Activated CD8-positive, alpha-beta memory T cell treated with anti-CD3 and anti-CD28 coated beads for 4 hours (primary cell): ENCODE results near the gene MS4A12.
"Not testable (repeated sequence)": the region's sequence is repeated elsewhere in the genome, so short reads cannot be mapped to it uniquely, and the experiment has no call there.

Experiments
- DNase-seq, 2 donors: peaks; one replicate each; pipeline ENCODE4 v3.0.0-alpha.2; 2020; ENCODE audit warnings: low read depth in 2 of 2

MS4A12 gene

GRCh38 chr11:60512651-60513225 is 20.2 kb downstream of the MS4A12 start:
- DNase-seq, result no peak

- DNase-seq, result no peak
These were observed 21.2 kb downstream of the MS4A12 start for GRCh38 chr11:60513496-60514460.

- no peak for DNase-seq
These were observed 22.7 kb downstream of the MS4A12 start, which contains the start of gene MS4A13 for GRCh38 chr11:60515144-60515855. Gene MS4A13 (plus strand): TSS chr11:60515392. CDS start chr11:60518084, 2,692 bp downstream.

GRCh38 chr11:60528465-60528864 is 35.9 kb downstream of the MS4A12 start:
- no peak for DNase-seq

- no peak for DNase-seq
These were observed 36.4 kb downstream of the MS4A12 start for GRCh38 chr11:60528934-60529333.

- no peak for DNase-seq
These were observed 38.0 kb downstream of the MS4A12 start for GRCh38 chr11:60530454-60531100.

GRCh38 chr11:60532383-60532782 is 39.8 kb downstream of the MS4A12 start:
- DNase-seq, result not testable (repeated sequence)

- not testable (repeated sequence) for DNase-seq
These were observed 46.0 kb downstream of the MS4A12 start for GRCh38 chr11:60538627-60539026.

- DNase-seq, result no peak
These were observed 51.5 kb downstream of the MS4A12 start for GRCh38 chr11:60544077-60544476.
